ENCODE data around the gene ZNF330. TPM values are rescaled to one million over a fixed set of nuclear protein-coding genes. Genes with fewer than 3 reads are reported as not detected.

Gene ZNF330
- total and polyA plus RNA-seq, 2 donors (not counting 1 experiment from before 2014, with no cell fraction given) = 44.9 to 73.4 TPM

DNA sequence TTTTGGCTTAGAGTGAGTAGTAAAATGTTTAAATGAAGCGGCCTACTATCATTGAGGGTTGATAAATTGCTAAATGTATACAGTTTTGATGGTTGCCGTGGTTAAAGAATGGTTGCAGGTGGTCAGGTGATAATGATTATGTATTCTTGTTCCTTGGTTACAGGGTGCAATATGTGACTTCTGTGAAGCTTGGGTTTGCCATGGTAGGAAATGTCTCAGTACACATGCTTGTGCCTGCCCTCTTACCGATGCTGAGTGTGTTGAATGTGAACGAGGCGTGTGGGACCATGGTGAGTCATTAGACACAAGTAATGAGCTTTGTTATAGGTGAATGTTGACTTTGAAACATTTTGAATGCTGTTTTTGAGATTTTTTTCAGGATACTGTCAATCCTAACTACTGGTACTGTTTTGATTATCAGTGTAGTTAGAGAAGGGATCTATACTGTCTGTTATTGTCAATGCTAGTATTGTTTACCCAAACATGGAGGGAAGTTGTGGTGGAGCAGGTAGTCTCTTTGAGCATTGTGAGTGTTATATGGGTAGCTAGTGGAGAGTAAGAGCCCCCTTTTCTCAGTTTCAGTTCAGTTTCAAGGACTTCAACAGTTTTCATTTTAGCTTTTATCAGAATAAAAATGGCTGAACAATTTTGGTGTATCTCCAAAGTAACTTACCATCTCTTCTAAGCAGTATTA is 8.9 kb downstream of the ZNF330 start:
- H3K9me3 ChIP-seq (ENCODE audit: control insufficient read depth, insufficient read depth, low read depth, low read length) = no peaks in the 10 kb centered on the region
- TF ChIP-seq CTCF (conservative IDR thresholded peaks at IDR 0.05 in 1 of 2, IDR thresholded peaks at IDR 0.05 in 1 of 2; ENCODE audit: low read depth in 1 of 2, low read length in 2 of 2) (no peak), EZH2 (IDR thresholded peaks at IDR 0.05; ENCODE audit: low read length, missing control alignments) (no peak)
- H3K4me3 ChIP-seq (replicated peaks in 1 of 4; ENCODE audit: control extremely low read depth in 1 of 4, insufficient read depth in 1 of 4, low read depth in 3 of 4, low read length in 4 of 4) = no peak overlapping the region
- H3K79me2 ChIP-seq (ENCODE audit: control insufficient read depth, insufficient read depth, low read length) = peaks cover 8% of the 10 kb centered on the region
- H4K20me1 ChIP-seq (ENCODE audit: control insufficient read depth, extremely low read depth, insufficient read depth, low read length) = no peaks in the 10 kb centered on the region
- no peak overlapping the region for H2AFZ ChIP-seq (ENCODE audit: low read length)
- no peak for DNase-seq (ENCODE audit: low read depth in 2 of 2)
- no peaks in the 10 kb centered on the region for H3K4me1 ChIP-seq (ENCODE audit: control insufficient read depth, extremely low read depth, insufficient read depth, low read length)
- H3K27ac ChIP-seq (ENCODE audit: insufficient read depth, low read length) = no peak overlapping the region
- H3K4me2 ChIP-seq (ENCODE audit: extremely low read depth, insufficient read depth, low read length) = no peak overlapping the region
- H3K9ac ChIP-seq (ENCODE audit: insufficient read depth, low read length) = no peak overlapping the region
- H3K27me3 ChIP-seq (ENCODE audit: control insufficient read depth, insufficient read depth, low read length) = no peaks in the 10 kb centered on the region
- peaks cover 4% of the 10 kb centered on the region for H3K36me3 ChIP-seq (ENCODE audit: control insufficient read depth, insufficient read depth, low read length)

- TF ChIP-seq CTCF (conservative IDR thresholded peaks at IDR 0.05 in 1 of 2, IDR thresholded peaks at IDR 0.05 in 1 of 2; ENCODE audit: low read depth in 1 of 2, low read length in 2 of 2) (no peak), EZH2 (IDR thresholded peaks at IDR 0.05; ENCODE audit: low read length, missing control alignments) (no peak)
- Histone ChIP-seq H3K27ac (ENCODE audit: insufficient read depth, low read length) (no peak overlapping the region), H3K79me2 (ENCODE audit: control insufficient read depth, insufficient read depth, low read length) (no peaks in the 10 kb centered on the region)
Observed at GRCh38 chr4:141233673-141234072, 13.0 kb downstream of the ZNF330 start.

GRCh38 chr4:141238186-141238585 is 17.5 kb downstream of the ZNF330 start:
- Histone ChIP-seq H3K4me3 (replicated peaks in 1 of 4; ENCODE audit: control extremely low read depth in 1 of 4, insufficient read depth in 1 of 4, low read depth in 3 of 4, low read length in 4 of 4) (no peak overlapping the region), H3K4me1 (ENCODE audit: control insufficient read depth, extremely low read depth, insufficient read depth, low read length) (no peaks in the 10 kb centered on the region), H3K9ac (ENCODE audit: insufficient read depth, low read length) (no peak overlapping the region), H3K36me3 (ENCODE audit: control insufficient read depth, insufficient read depth, low read length) (no peaks in the 10 kb centered on the region), H2AFZ (ENCODE audit: low read length) (no peak overlapping the region), H3K4me2 (ENCODE audit: extremely low read depth, insufficient read depth, low read length) (no peak overlapping the region), H3K79me2 (ENCODE audit: control insufficient read depth, insufficient read depth, low read length) (no peaks in the 10 kb centered on the region), H3K27me3 (ENCODE audit: control insufficient read depth, insufficient read depth, low read length) (no peaks in the 10 kb centered on the region), H3K9me3 (ENCODE audit: control insufficient read depth, insufficient read depth, low read depth, low read length) (no peaks in the 10 kb centered on the region), H4K20me1 (ENCODE audit: control insufficient read depth, extremely low read depth, insufficient read depth, low read length) (no peaks in the 10 kb centered on the region), H3K27ac (ENCODE audit: insufficient read depth, low read length) (no peak overlapping the region)
- DNase-seq (ENCODE audit: low read depth in 2 of 2) = peak in 1 of 2 donors; percentile 40
- TF ChIP-seq CTCF (conservative IDR thresholded peaks at IDR 0.05 in 1 of 2, IDR thresholded peaks at IDR 0.05 in 1 of 2; ENCODE audit: low read depth in 1 of 2, low read length in 2 of 2) (no peak), EZH2 (IDR thresholded peaks at IDR 0.05; ENCODE audit: low read length, missing control alignments) (no peak)

More at GRCh38 chr4:141233673-141234072, 13.0 kb downstream of the ZNF330 start:
- no peaks in the 10 kb centered on the region for H3K9me3 ChIP-seq (ENCODE audit: control insufficient read depth, insufficient read depth, low read depth, low read length)
- H3K9ac ChIP-seq (ENCODE audit: insufficient read depth, low read length) = no peak overlapping the region
- H3K27me3 ChIP-seq (ENCODE audit: control insufficient read depth, insufficient read depth, low read length) = no peaks in the 10 kb centered on the region
- H4K20me1 ChIP-seq (ENCODE audit: control insufficient read depth, extremely low read depth, insufficient read depth, low read length) = no peaks in the 10 kb centered on the region
- no peaks in the 10 kb centered on the region for H3K4me1 ChIP-seq (ENCODE audit: control insufficient read depth, extremely low read depth, insufficient read depth, low read length)
- H3K36me3 ChIP-seq (ENCODE audit: control insufficient read depth, insufficient read depth, low read length) = peaks cover 3% of the 10 kb centered on the region
- no peak overlapping the region for H3K4me2 ChIP-seq (ENCODE audit: extremely low read depth, insufficient read depth, low read length)
- no peak overlapping the region for H3K4me3 ChIP-seq (replicated peaks in 1 of 4; ENCODE audit: control extremely low read depth in 1 of 4, insufficient read depth in 1 of 4, low read depth in 3 of 4, low read length in 4 of 4)
- H2AFZ ChIP-seq (ENCODE audit: low read length) = no peak overlapping the region
- DNase-seq (ENCODE audit: low read depth in 2 of 2) = no peak

Data from fibroblast of lung (primary cell).